CD4-positive, alpha-beta memory T cell (primary cell): Measurements from ENCODE around the gene VPS13D. TPM values are rescaled to one million over a fixed set of nuclear protein-coding genes. Genes with fewer than 3 reads are reported as not detected.

Experiments
- CTCF ChIA-PET: fragments of 350-600 bp; sonication (Branson Sonifier 250); formaldehyde crosslinking; loops from one replicate; lab custom pipeline; 2021; ENCODE audit warnings: inconsistent platforms; ENCODE audit not compliant: partially characterized antibody; lab: Charles Lee
- POLR2A ChIA-PET: fragments of 350-600 bp; sonication (Branson Sonifier 250); formaldehyde crosslinking; loops from one replicate; lab custom pipeline; 2021; ENCODE audit not compliant: partially characterized antibody; lab: Charles Lee
- DNase-seq, 5 donors: peaks; one replicate each; pipeline versions ENCODE4 v3.0.0 to v3.0.0-alpha.2; 2020 to 2022; ENCODE audit warnings: mixed read lengths in 1 of 5
- H3K27ac ChIP-seq: one replicate; pipeline ENCODE4 v1.7.0; 2013; ENCODE audit warnings: low read depth, low read length
- H3K27me3 ChIP-seq: 2 replicates; pipeline ENCODE4 v1.7.0; 2013; ENCODE audit warnings: mild to moderate bottlenecking, low read length, moderate library complexity; ENCODE audit not compliant: insufficient read depth
- H3K36me3 ChIP-seq: 2 replicates; pipeline ENCODE4 v1.7.0; 2013; ENCODE audit warnings: mild to moderate bottlenecking, low read length, moderate library complexity; ENCODE audit not compliant: insufficient read depth
- H3K4me1 ChIP-seq: 2 replicates; pipeline ENCODE4 v1.7.0; 2013; ENCODE audit warnings: mild to moderate bottlenecking, low read length, moderate library complexity; ENCODE audit not compliant: insufficient read depth
- H3K4me3 ChIP-seq, 2 donors: one replicate each; pipeline ENCODE4 v1.7.0; 2013; ENCODE audit warnings: low read length in 2 of 2, mild to moderate bottlenecking in 1 of 2
- H3K9me3 ChIP-seq, 2 donors: one replicate each; pipeline ENCODE4 v1.7.0; 2013; ENCODE audit warnings: low read length in 2 of 2, control low read depth in 1 of 2; ENCODE audit not compliant: control insufficient read depth in 1 of 2
- H3K27ac Mint-ChIP-seq, 7 donors: one replicate each; pipeline ENCODE4 v1.8.0; 2020 to 2021; ENCODE audit warnings: mixed read lengths in 7 of 7, mild to moderate bottlenecking in 6 of 7, inconsistent platforms in 3 of 7, moderate library complexity in 3 of 7
- H3K27me3 Mint-ChIP-seq, 2 donors: one replicate each; pipeline ENCODE4 v1.8.0; 2020 to 2021; ENCODE audit warnings: mixed read lengths in 2 of 2
- H3K36me3 Mint-ChIP-seq, 2 donors: one replicate each; pipeline ENCODE4 v1.8.0; 2020 to 2021; ENCODE audit warnings: mixed read lengths in 2 of 2, inconsistent platforms in 1 of 2, mild to moderate bottlenecking in 1 of 2
- H3K4me1 Mint-ChIP-seq, 4 donors: one replicate each; pipeline ENCODE4 v1.8.0; 2020 to 2021; ENCODE audit warnings: mixed read lengths in 4 of 4, mild to moderate bottlenecking in 1 of 4
- H3K4me3 Mint-ChIP-seq, 8 donors: one replicate each; pipeline ENCODE4 v1.8.0; 2020 to 2021; ENCODE audit warnings: mixed read lengths in 8 of 8, mild to moderate bottlenecking in 7 of 8, moderate library complexity in 6 of 8, inconsistent platforms in 3 of 8
- H3K9me3 Mint-ChIP-seq, 8 donors: one replicate each; pipeline ENCODE4 v1.8.0; 2020 to 2021; ENCODE audit warnings: mixed read lengths in 8 of 8, mild to moderate bottlenecking in 5 of 8, inconsistent platforms in 3 of 8, moderate library complexity in 1 of 8
- intact Hi-C: fragments of 100-400 bp; cut with micrococcal nuclease; formaldehyde crosslinking; loops from one replicate; pipeline ENCODE4 v1.15.1; 2023
- polyA plus RNA-seq, 2 donors: library from polyadenylated mRNA; unstranded; fragments of 300-500 nt; fragmentation: Illumina TruSeq; gene quantifications; one replicate each; pipeline ENCODE4 v1.2.3, GENCODE V29; 2021
- total RNA-seq, 2 experiments: library from RNA; stranded (reverse); gene quantifications; one replicate each; pipeline ENCODE4 v1.2.3, GENCODE V29; 2021

The VPS13D gene
- total and polyA plus RNA-seq, 4 experiments from 2014 or later = 10.2 to 96.3 (median 52.5) TPM

DNA sequence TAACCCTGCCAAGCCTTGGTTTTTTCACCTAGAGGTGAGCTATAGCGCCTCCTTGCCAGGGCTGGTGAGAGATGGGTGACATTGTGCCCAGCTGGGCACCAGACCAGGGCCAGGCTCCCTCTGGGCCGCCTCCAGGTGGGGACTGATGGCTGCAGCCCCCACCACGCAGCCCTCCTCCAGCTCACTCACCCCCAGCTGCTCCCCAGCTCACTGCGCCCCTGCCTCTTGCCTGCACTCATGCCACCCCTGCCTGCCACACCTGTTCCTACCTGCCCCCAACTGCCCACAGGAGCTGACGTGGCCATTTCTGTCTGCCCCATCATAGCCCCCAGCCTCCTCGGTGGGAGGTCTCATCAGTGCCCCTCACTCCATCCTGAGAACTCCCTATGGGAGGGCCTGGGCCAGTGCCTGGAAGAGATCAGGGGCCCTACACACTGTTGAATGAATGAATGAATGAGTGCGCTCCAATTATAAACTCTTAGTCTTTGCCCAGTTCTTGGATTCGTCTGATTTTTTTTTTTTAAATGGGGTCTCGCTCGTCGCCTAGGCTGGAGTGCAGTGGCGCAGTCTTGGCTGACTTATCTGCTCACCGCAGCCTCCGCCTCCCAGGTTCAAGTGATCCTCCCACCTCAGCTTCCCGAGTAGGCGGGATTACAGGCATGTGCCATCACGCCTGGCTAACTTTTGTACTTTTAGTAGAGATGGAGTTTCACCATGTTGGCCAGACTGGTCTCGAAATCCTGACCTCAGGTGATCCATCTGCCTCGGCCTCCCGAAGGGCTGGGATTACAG is 26.4 kb upstream of the VPS13D start:
- H3K9me3 ChIP-seq = no peaks in the 10 kb centered on the region
- peaks cover 22 to 63% of the 10 kb centered on the region in 2 donors for H3K36me3 Mint-ChIP-seq
- H3K4me1 Mint-ChIP-seq = peaks cover 26 to 53% (median 36%) of the 10 kb centered on the region in 4 donors
- H3K4me3 ChIP-seq = no peak overlapping the region
- peak overlapping the region in 7 of 8 donors; percentile 8 to 35 (median 20) for H3K4me3 Mint-ChIP-seq
- peak overlapping the region; percentile 76 to 91 (median 84) for H3K27ac Mint-ChIP-seq
- DNase-seq = no peak
- CTCF ChIA-PET = interaction anchor here (10.7 kb wide), 1 partner anchor 79 kb away, joined by 90 read pairs; no protein-coding TSS in a partner anchor
- POLR2A ChIA-PET = interaction anchor here (0.6 to 5.6 kb wide), 8 partner anchors 17 to 78 kb away, joined by 3 to 29 read pairs (median 3); no protein-coding TSS in a partner anchor
- H3K27me3 ChIP-seq = no peaks in the 10 kb centered on the region
- H3K4me1 ChIP-seq = peaks cover 56% of the 10 kb centered on the region
- no peaks in the 10 kb centered on the region for H3K9me3 Mint-ChIP-seq
- H3K27me3 Mint-ChIP-seq = no peaks in the 10 kb centered on the region
- intact Hi-C loops = loop anchor here (2.0 kb wide), 1 partner anchor 25 kb away; no protein-coding TSS in a partner anchor
- H3K36me3 ChIP-seq = peaks cover 25% of the 10 kb centered on the region
- H3K27ac ChIP-seq = peak overlapping the region; percentile 45

- POLR2A ChIA-PET = interaction anchor here (1.1 to 5.6 kb wide), 6 partner anchors 24 to 79 kb away, joined by 3 to 29 read pairs (median 4); no protein-coding TSS in a partner anchor
- H3K4me1 ChIP-seq = peaks cover 62% of the 10 kb centered on the region
- no peaks in the 10 kb centered on the region for H3K27me3 ChIP-seq
- Mint-ChIP-seq H3K4me3 (peak overlapping the region in 5 of 8 donors; percentile 15 to 63 (median 39)), H3K4me1 (peaks cover 30 to 60% (median 43%) of the 10 kb centered on the region in 4 donors), H3K9me3 (no peaks in the 10 kb centered on the region), H3K36me3 (peaks cover 22 to 69% of the 10 kb centered on the region in 2 donors), H3K27ac (peak overlapping the region; percentile 70 to 91 (median 84)), H3K27me3 (no peaks in the 10 kb centered on the region)
- intact Hi-C loops = loop anchor here (2.0 kb wide), 1 partner anchor 25 kb away; no protein-coding TSS in a partner anchor
- H3K36me3 ChIP-seq = peaks cover 25% of the 10 kb centered on the region
- CTCF ChIA-PET = interaction anchor here (10.7 kb wide), 1 partner anchor 80 kb away, joined by 90 read pairs; no protein-coding TSS in a partner anchor
- peak in 4 of 5 donors; percentile 19 to 42 (median 26) for DNase-seq
- no peaks in the 10 kb centered on the region for H3K9me3 ChIP-seq
- no peak overlapping the region for H3K4me3 ChIP-seq
- peak overlapping the region; percentile 45 for H3K27ac ChIP-seq
Observed at GRCh38 chr1:12204140-12204539, 25.7 kb upstream of the VPS13D start.

DNA sequence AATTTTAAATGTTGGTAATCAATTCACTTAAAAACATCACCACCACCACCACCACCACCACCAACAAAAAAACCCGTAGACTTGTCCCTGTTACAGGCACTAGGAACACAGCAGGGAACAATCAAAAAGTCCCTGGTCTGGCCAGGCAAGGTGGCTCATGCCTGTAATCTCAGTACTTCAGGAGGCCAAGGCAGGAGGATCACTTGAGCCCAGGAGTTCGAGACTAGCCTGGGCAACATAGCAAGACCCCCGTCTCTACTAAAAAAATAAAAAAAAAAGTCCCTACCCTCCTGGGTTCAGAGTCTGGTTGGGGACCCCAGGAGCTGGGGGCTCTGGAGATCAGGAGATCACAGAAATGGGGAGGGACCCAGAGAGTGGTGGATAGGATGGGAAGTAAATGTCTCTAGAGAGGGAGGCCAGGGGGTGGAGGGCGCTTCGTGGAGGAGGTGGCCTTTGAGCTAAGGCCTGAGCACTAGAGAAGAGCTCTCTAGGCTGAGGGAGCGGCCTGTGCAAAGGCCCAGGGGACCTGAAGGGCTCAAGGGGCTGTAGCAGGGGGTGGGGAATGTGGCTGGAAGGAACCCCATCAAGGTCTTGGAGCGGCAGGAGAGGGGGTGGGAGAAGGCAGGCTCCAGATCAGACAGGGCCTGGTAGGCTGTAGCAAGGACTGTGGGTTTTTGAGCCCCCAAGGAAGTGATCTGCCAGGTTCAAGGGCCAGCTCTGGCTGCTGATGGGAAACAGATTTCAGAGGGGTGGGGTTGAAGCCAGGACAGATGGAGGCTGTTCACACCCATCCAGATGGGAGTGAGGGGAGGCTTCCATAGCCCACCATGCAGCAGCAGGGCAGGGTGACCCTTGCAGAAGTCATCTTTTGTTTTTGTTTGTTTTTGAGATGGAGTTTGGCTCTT is 24.8 kb upstream of the VPS13D start:
- Histone ChIP-seq H3K9me3 (no peaks in the 10 kb centered on the region), H3K36me3 (peaks cover 18% of the 10 kb centered on the region), H3K4me1 (peaks cover 62% of the 10 kb centered on the region), H3K27me3 (no peaks in the 10 kb centered on the region), H3K4me3 (no peak overlapping the region), H3K27ac (peak overlapping the region; percentile 45)
- Mint-ChIP-seq H3K27me3 (no peaks in the 10 kb centered on the region), H3K9me3 (no peaks in the 10 kb centered on the region), H3K4me3 (peak overlapping the region in 2 of 8 donors; percentile 24 to 39), H3K27ac (peak overlapping the region; percentile 75 to 91 (median 84)), H3K36me3 (peaks cover 22 to 65% of the 10 kb centered on the region in 2 donors), H3K4me1 (peaks cover 34 to 67% (median 49%) of the 10 kb centered on the region in 4 donors)
- POLR2A ChIA-PET = interaction anchor here (0.6 to 6.7 kb wide), 5 partner anchors 11 to 79 kb away, joined by 3 to 107 read pairs (median 4); no protein-coding TSS in a partner anchor
- DNase-seq = no peak
- CTCF ChIA-PET = interaction anchor here (1.2 to 7.6 kb wide), 3 partner anchors 27 to 86 kb away, joined by 3 to 296 read pairs (median 4); no protein-coding TSS in a partner anchor
- intact Hi-C loops = loop anchor here (2.0 kb wide), 1 partner anchor 26 kb away; no protein-coding TSS in a partner anchor

- H3K27me3 Mint-ChIP-seq = no peaks in the 10 kb centered on the region
- Histone ChIP-seq H3K27me3 (no peaks in the 10 kb centered on the region), H3K4me1 (peaks cover 71% of the 10 kb centered on the region), H3K27ac (no peak overlapping the region), H3K4me3 (no peak overlapping the region), H3K9me3 (no peaks in the 10 kb centered on the region), H3K36me3 (peaks cover 14% of the 10 kb centered on the region)
- H3K27ac Mint-ChIP-seq = peak overlapping the region in 6 of 7 donors; percentile 59 to 89 (median 80)
- peaks cover 43 to 77% (median 60%) of the 10 kb centered on the region in 4 donors for H3K4me1 Mint-ChIP-seq
- DNase-seq = no peak
- intact Hi-C loops = no loop called here
- POLR2A ChIA-PET = interaction anchor here (0.9 to 6.7 kb wide), 5 partner anchors 21 to 80 kb away, joined by 3 to 107 read pairs (median 4); partner anchors contain the start of gene TNFRSF1B
- peaks cover 21 to 56% of the 10 kb centered on the region in 2 donors for H3K36me3 Mint-ChIP-seq
- H3K9me3 Mint-ChIP-seq = no peaks in the 10 kb centered on the region
- CTCF ChIA-PET = interaction anchor here (0.6 to 7.6 kb wide), 4 partner anchors 56 to 127 kb away, joined by 3 to 296 read pairs (median 6); no protein-coding TSS in a partner anchor
- H3K4me3 Mint-ChIP-seq = no peak overlapping the region
Observed at GRCh38 chr1:12206238-12206637, 23.6 kb upstream of the VPS13D start.

DNA sequence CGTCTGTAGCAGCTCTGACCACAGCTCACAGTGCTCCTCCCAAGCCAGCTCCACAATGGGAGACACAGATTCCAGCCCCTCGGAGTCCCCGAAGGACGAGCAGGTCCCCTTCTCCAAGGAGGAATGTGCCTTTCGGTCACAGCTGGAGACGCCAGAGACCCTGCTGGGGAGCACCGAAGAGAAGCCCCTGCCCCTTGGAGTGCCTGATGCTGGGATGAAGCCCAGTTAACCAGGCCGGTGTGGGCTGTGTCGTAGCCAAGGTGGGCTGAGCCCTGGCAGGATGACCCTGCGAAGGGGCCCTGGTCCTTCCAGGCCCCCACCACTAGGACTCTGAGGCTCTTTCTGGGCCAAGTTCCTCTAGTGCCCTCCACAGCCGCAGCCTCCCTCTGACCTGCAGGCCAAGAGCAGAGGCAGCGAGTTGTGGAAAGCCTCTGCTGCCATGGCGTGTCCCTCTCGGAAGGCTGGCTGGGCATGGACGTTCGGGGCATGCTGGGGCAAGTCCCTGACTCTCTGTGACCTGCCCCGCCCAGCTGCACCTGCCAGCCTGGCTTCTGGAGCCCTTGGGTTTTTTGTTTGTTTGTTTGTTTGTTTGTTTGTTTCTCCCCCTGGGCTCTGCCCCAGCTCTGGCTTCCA is 22.9 kb upstream of the VPS13D start:
- Histone ChIP-seq H3K27me3 (no peaks in the 10 kb centered on the region), H3K4me3 (no peak overlapping the region), H3K9me3 (no peaks in the 10 kb centered on the region), H3K36me3 (peaks cover 14% of the 10 kb centered on the region), H3K27ac (no peak overlapping the region), H3K4me1 (peaks cover 68% of the 10 kb centered on the region)
- POLR2A ChIA-PET = interaction anchor here (0.6 to 6.7 kb wide), 6 partner anchors 20 to 81 kb away, joined by 3 to 107 read pairs (median 4); partner anchors contain the start of gene TNFRSF1B
- CTCF ChIA-PET = interaction anchor here (2.2 to 7.6 kb wide), 4 partner anchors 24 to 82 kb away, joined by 7 to 296 read pairs (median 27); no protein-coding TSS in a partner anchor
- H3K9me3 Mint-ChIP-seq = no peaks in the 10 kb centered on the region
- no peaks in the 10 kb centered on the region for H3K27me3 Mint-ChIP-seq
- no peak for DNase-seq
- peak overlapping the region in 2 of 7 donors; percentile 56 to 87 for H3K27ac Mint-ChIP-seq
- H3K4me3 Mint-ChIP-seq = no peak overlapping the region
- intact Hi-C loops = no loop called here
- peaks cover 17 to 50% of the 10 kb centered on the region in 2 donors for H3K36me3 Mint-ChIP-seq
- peaks cover 44 to 76% (median 59%) of the 10 kb centered on the region in 4 donors for H3K4me1 Mint-ChIP-seq

DNA sequence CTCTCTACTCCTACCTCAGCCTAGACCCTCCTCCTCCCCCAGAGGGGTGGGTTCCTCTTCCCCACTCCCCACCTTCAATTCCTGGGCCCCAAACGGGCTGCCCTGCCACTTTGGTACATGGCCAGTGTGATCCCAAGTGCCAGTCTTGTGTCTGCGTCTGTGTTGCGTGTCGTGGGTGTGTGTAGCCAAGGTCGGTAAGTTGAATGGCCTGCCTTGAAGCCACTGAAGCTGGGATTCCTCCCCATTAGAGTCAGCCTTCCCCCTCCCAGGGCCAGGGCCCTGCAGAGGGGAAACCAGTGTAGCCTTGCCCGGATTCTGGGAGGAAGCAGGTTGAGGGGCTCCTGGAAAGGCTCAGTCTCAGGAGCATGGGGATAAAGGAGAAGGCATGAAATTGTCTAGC is 21.6 kb upstream of the VPS13D start:
- CTCF ChIA-PET = interaction anchor here (0.8 to 7.6 kb wide), 13 partner anchors 18 to 89 kb away, joined by 3 to 296 read pairs (median 6); no protein-coding TSS in a partner anchor
- no peak overlapping the region for H3K4me3 Mint-ChIP-seq

More for the DNA sequence above, 21.6 kb upstream of the VPS13D start:
- Mint-ChIP-seq H3K27ac (peak overlapping the region; percentile 78 to 93 (median 88)), H3K27me3 (no peaks in the 10 kb centered on the region), H3K36me3 (peaks cover 7 to 39% of the 10 kb centered on the region in 2 donors), H3K4me1 (peaks cover 42 to 75% (median 54%) of the 10 kb centered on the region in 4 donors), H3K9me3 (no peaks in the 10 kb centered on the region)
- POLR2A ChIA-PET = interaction anchor here (1.1 to 6.7 kb wide), 7 partner anchors 30 to 91 kb away, joined by 3 to 107 read pairs (median 33); partner anchors contain the start of gene TNFRSF1B
- Histone ChIP-seq H3K9me3 (no peaks in the 10 kb centered on the region), H3K27ac (no peak overlapping the region), H3K4me1 (peaks cover 64% of the 10 kb centered on the region), H3K4me3 (no peak overlapping the region), H3K36me3 (peaks cover 14% of the 10 kb centered on the region), H3K27me3 (no peaks in the 10 kb centered on the region)
- intact Hi-C loops = loop anchor here (2.0 kb wide), 1 partner anchor 21 kb away; no protein-coding TSS in a partner anchor
- DNase-seq = no peak
